Right lobe of liver (tissue), 4 donors: ENCODE measurements around the gene XDH.

Source experiments
- CTCF ChIP-seq, 4 donors: fragments of 200-600 bp in 3 of 4; fragments of 450-650 bp in 1 of 4; IDR thresholded peaks; one replicate each; pipeline versions ENCODE4 v1.5.1 to v1.8.0; 2016 to 2022; ENCODE audit warnings: antibody characterized with exemption in 4 of 4, mild to moderate bottlenecking in 2 of 4
- POLR2A ChIP-seq: fragments of 450-650 bp; IDR thresholded peaks from one replicate; pipeline ENCODE4 v1.6.1; 2017; ENCODE audit warnings: antibody characterized with exemption, mild to moderate bottlenecking
- donor health status: DM: no; HTN: no; CAD: no.
- donor health status: DM: no; HTN: no; CAD: no.
- donor health status: DM: no; HTN: yes; CAD: no.

GRCh38 chr2:31366733-31367132, 47.8 kb downstream of the XDH start:
- TF ChIP-seq POLR2A (no peak), CTCF (IDR thresholded peaks at IDR 0.05) (no peak)
